ENCODE results near the gene WFIKKN1. TPM values are rescaled to one million over a fixed set of nuclear protein-coding genes. Genes with fewer than 3 reads are reported as not detected.

Gene WFIKKN1
- total RNA-seq, 1 donor from 2014 or later, result 1.5 TPM

- no peak overlapping the region for H3K27ac ChIP-seq
- H3K36me3 ChIP-seq, result no peaks in the 10 kb centered on the region
- H3K27me3 ChIP-seq, result no peaks in the 10 kb centered on the region
- H3K4me3 ChIP-seq, result no peak overlapping the region
- no peak for TF ChIP-seq CTCF (IDR thresholded peaks at IDR 0.05)
- no peak for ATAC-seq
- peaks cover 17% of the 10 kb centered on the region for H3K4me1 ChIP-seq
- no peaks in the 10 kb centered on the region for H3K9me3 ChIP-seq
- no peak for DNase-seq
- intact Hi-C loops (cut with DNase I), result no loop called here
These were observed 45.4 kb upstream of the WFIKKN1 start for GRCh38 chr16:585351-585750.

- H3K27ac ChIP-seq, result no peak overlapping the region
- ATAC-seq, result no peak
- no peak for DNase-seq
- H3K27me3 ChIP-seq, result no peaks in the 10 kb centered on the region
- no peak for TF ChIP-seq CTCF (IDR thresholded peaks at IDR 0.05)
- H3K9me3 ChIP-seq, result no peaks in the 10 kb centered on the region
- peaks cover 22% of the 10 kb centered on the region for H3K4me1 ChIP-seq
- intact Hi-C loops (cut with DNase I), result no loop called here
- H3K36me3 ChIP-seq, result no peaks in the 10 kb centered on the region
- H3K4me3 ChIP-seq, result no peak overlapping the region
These were observed 44.6 kb upstream of the WFIKKN1 start for GRCh38 chr16:586047-586644.

- TF ChIP-seq CTCF (IDR thresholded peaks at IDR 0.05), result no peak
- intact Hi-C loops (cut with DNase I), result no loop called here
- Histone ChIP-seq H3K9me3 (no peaks in the 10 kb centered on the region), H3K4me1 (peaks cover 29% of the 10 kb centered on the region), H3K27ac (no peak overlapping the region), H3K36me3 (no peaks in the 10 kb centered on the region), H3K4me3 (no peak overlapping the region), H3K27me3 (no peaks in the 10 kb centered on the region)
- DNase-seq, result no peak
- ATAC-seq, result no peak
These were observed 43.9 kb upstream of the WFIKKN1 start for GRCh38 chr16:586645-587590.

GRCh38 chr16:588639-588888 is 42.2 kb upstream of the WFIKKN1 start:
- Histone ChIP-seq H3K36me3 (no peaks in the 10 kb centered on the region), H3K27ac (peak overlapping the region; percentile 98), H3K9me3 (no peaks in the 10 kb centered on the region), H3K4me3 (peak overlapping the region; percentile 95), H3K4me1 (peaks cover 46% of the 10 kb centered on the region), H3K27me3 (no peaks in the 10 kb centered on the region)
- intact Hi-C loops (cut with DNase I), result no loop called here
- no peak for ATAC-seq
- peak; percentile 82 for DNase-seq
- no peak for TF ChIP-seq CTCF (IDR thresholded peaks at IDR 0.05)

GRCh38 chr16:588889-589657 is 41.7 kb upstream of the WFIKKN1 start:
- intact Hi-C loops (cut with DNase I), result no loop called here
- peaks cover 51% of the 10 kb centered on the region for H3K4me1 ChIP-seq

More at GRCh38 chr16:588889-589657, 41.7 kb upstream of the WFIKKN1 start:
- H3K36me3 ChIP-seq, result no peaks in the 10 kb centered on the region
- DNase-seq, result peak; percentile 99
- ATAC-seq, result peak; percentile 81
- H3K27ac ChIP-seq, result peak overlapping the region; percentile 98
- no peaks in the 10 kb centered on the region for H3K27me3 ChIP-seq
- TF ChIP-seq CTCF (IDR thresholded peaks at IDR 0.05), result no peak
- peak overlapping the region; percentile 95 for H3K4me3 ChIP-seq
- no peaks in the 10 kb centered on the region for H3K9me3 ChIP-seq
